ENCODE measurements around the gene CUL5.

Gene CUL5

DNA sequence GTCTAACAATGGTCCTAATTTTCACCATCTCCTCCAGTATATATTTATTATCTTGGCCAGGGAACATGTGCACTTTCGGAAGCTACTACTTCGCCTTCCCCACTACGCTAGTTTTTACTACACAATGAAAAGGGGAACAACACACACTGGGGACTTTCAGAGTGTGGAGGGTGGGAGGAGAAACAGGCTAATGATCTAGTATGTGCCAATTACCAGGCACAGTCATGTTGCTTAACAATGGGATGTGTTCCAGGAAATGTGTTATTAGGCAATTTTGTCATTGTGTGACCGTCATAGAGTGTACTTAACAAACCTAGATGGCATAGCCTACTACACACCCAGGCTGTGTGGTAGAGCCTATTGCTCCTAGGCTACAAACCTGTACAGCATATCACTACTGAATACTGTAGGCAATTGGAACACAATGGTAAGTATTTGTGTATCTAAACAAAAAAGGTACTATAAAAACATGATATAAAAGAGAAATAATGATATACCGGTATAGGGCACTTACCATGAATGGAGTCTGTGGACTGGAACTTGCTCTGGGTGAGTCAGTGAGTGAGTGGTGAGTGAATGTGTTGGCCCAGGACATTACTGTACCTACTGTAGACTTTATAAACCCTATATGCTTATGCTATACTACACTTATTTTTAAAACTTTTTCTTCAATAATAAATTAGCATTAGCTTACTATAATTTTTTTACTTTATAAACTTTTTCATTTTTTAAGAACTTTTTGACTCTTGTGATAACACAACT is 20.1 kb upstream of the CUL5 start:
- no peak for DNase-seq (ENCODE audit: low read depth)
- H3K4me3 ChIP-seq (ENCODE audit: low read depth, low read length): no peak overlapping the region
- TF ChIP-seq, protein P1, sequence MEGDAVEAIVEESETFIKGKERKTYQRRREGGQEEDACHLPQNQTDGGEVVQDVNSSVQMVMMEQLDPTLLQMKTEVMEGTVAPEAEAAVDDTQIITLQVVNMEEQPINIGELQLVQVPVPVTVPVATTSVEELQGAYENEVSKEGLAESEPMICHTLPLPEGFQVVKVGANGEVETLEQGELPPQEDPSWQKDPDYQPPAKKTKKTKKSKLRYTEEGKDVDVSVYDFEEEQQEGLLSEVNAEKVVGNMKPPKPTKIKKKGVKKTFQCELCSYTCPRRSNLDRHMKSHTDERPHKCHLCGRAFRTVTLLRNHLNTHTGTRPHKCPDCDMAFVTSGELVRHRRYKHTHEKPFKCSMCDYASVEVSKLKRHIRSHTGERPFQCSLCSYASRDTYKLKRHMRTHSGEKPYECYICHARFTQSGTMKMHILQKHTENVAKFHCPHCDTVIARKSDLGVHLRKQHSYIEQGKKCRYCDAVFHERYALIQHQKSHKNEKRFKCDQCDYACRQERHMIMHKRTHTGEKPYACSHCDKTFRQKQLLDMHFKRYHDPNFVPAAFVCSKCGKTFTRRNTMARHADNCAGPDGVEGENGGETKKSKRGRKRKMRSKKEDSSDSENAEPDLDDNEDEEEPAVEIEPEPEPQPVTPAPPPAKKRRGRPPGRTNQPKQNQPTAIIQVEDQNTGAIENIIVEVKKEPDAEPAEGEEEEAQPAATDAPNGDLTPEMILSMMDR (conservative IDR thresholded peaks at IDR 0.05; ENCODE audit: low read depth, low read length): no peak

- H3K4me3 ChIP-seq (ENCODE audit: low read depth, low read length): no peak overlapping the region
- TF ChIP-seq, protein P1 (conservative IDR thresholded peaks at IDR 0.05; ENCODE audit: low read depth, low read length): no peak
- no peak for DNase-seq (ENCODE audit: low read depth)
These were observed 16.8 kb upstream of the CUL5 start for GRCh38 chr11:107991868-107992414.

DNA sequence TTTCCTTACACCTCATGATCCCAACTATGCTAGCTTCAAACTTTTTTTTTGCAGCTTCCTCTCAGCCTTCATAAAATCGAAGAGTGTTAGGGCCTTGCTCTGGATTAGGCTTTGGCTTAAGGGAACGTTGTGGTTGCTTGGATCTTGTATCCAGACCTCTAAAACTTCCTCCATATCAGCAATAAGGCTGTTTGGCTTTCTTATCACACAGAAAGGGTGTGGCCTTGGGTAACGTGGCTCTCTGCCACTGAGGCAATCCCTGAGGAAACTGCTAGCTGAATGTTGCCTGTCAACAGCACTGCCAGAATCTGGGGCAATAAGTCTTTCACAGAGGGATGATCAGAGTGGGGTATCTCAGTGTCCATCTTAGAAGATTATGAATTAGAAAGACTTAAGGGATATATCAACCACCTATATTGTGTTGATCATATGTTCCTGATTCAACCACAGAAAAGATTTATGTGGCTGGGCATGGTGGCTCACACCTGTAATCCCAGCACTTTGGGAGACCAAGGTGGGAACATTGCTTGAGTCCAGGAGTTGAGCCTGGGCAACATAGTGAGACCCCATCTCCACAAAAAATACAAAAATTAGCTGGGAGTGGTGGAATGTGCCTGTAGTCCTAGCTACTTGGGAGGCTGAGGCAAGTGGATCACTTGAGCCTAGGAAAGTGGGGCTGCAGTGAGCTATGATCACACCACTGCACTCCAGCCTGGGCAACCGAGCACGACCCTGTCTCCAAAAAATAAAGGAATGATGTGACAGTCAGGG is 12.5 kb upstream of the CUL5 start:
- no peak overlapping the region for H3K4me3 ChIP-seq (ENCODE audit: low read depth, low read length)
- DNase-seq (ENCODE audit: low read depth): no peak
- TF ChIP-seq, protein P1 (conservative IDR thresholded peaks at IDR 0.05; ENCODE audit: low read depth, low read length): no peak

DNA sequence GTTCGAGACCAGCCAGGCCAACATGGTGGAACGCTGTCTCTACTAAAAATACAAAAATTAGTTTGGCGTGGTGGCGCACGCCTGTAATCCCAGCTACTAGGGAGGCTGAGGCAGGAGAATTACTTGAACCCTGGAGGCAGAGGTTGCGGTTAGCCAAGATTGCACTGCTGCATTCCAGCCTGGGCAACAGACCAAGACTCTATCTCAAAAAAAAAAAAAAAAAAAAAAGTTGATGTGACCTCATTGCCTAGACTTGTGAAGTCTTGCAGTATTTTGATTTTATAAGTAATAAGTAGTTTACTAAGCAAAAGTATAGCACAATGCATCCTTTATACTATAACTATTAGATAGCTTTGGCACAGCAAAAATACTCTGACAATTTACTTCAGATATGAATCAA is 9.9 kb upstream of the CUL5 start:
- peak; percentile 20 for DNase-seq (ENCODE audit: low read depth)
- H3K4me3 ChIP-seq (ENCODE audit: low read depth, low read length): no peak overlapping the region
- TF ChIP-seq, protein P1 (conservative IDR thresholded peaks at IDR 0.05; ENCODE audit: low read depth, low read length): no peak

GRCh38 chr11:107999759-108000455 is 8.8 kb upstream of the CUL5 start:
- TF ChIP-seq, protein P1 (conservative IDR thresholded peaks at IDR 0.05; ENCODE audit: low read depth, low read length): peak; percentile 71
- no peak overlapping the region for H3K4me3 ChIP-seq (ENCODE audit: low read depth, low read length)
- peak; percentile 78 for DNase-seq (ENCODE audit: low read depth)

GRCh38 chr11:108002476-108002875 is 6.2 kb upstream of the CUL5 start:
- DNase-seq (ENCODE audit: low read depth): no peak
- H3K4me3 ChIP-seq (ENCODE audit: low read depth, low read length): no peak overlapping the region
- TF ChIP-seq, protein P1 (conservative IDR thresholded peaks at IDR 0.05; ENCODE audit: low read depth, low read length): no peak

Data from choroid plexus epithelial cell (primary cell).